GM10248 (cell line): ENCODE data around the gene KLHL18.
"Not testable (repeated sequence)": the region's sequence is repeated elsewhere in the genome, so short reads cannot be mapped to it uniquely, and the experiment has no call there.

ENCODE experiments used
- CTCF ChIA-PET: fragments of 300-600 bp; sonication (Branson Sonifier 250); formaldehyde crosslinking; extraction: SDS; loops from one replicate; lab custom pipeline; 2021; ENCODE audit warnings: antibody characterized with exemption; lab: Yijun Ruan, JAX
- POLR2A ChIA-PET: fragments of 350-650 bp; sonication (Branson Sonifier 250); formaldehyde crosslinking; extraction: SDS; loops from one replicate; lab custom pipeline; 2020; ENCODE audit warnings: antibody characterized with exemption; lab: Yijun Ruan, JAX
- DNase-seq: peaks from one replicate; pipeline ENCODE4 v3.0.0; 2012; ENCODE audit errors: extremely low spot score
- CTCF ChIP-seq: IDR thresholded peaks from 2 replicates; pipeline ENCODE4 v1.5.1; 2012; ENCODE audit warnings: mild to moderate bottlenecking, low read depth; ENCODE audit errors: extremely low read depth, missing control alignments, control extremely low read depth

The KLHL18 gene

GRCh38 chr3:47301456-47301855 lies 18.7 kb downstream of the KLHL18 start:
- POLR2A ChIA-PET: interaction anchor here (0.6 kb wide), 1 partner anchor 11 kb away, joined by 3 read pairs; no protein-coding TSS in a partner anchor
- no peak for DNase-seq

DNA sequence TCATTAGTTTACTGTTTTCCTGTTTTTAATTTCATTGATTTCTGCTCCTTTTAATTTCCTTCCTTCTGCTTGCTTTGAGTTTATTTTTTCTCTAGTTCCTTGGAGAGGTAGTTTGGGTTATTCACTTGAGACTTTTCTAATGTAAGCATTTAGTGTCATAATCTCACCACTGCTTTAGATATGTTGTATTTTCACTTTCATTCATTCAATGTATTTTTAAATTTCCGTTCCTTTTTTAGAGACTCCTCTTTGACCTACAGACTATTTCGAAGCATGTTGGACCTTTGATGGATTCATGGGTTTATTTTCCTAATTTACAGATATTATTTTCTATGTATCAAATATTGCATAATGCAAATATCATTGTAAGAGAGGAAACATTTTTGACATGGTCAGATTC lies 23.3 kb downstream of the KLHL18 start:
- TF ChIP-seq CTCF: no peak
- no peak for DNase-seq
- CTCF ChIA-PET: interaction anchor here (0.8 to 1.7 kb wide), 5 partner anchors 9 to 142 kb away, joined by 3 to 5 read pairs (median 3); no protein-coding TSS in a partner anchor
- POLR2A ChIA-PET: no interaction called here

More at GRCh38 chr3:47301456-47301855, 18.7 kb downstream of the KLHL18 start:
- CTCF ChIA-PET: interaction anchor here (1.0 to 4.1 kb wide), 4 partner anchors 10 to 20 kb away, joined by 4 to 24 read pairs (median 14); partner anchors contain the start of gene KIF9
- no peak for TF ChIP-seq CTCF

DNA sequence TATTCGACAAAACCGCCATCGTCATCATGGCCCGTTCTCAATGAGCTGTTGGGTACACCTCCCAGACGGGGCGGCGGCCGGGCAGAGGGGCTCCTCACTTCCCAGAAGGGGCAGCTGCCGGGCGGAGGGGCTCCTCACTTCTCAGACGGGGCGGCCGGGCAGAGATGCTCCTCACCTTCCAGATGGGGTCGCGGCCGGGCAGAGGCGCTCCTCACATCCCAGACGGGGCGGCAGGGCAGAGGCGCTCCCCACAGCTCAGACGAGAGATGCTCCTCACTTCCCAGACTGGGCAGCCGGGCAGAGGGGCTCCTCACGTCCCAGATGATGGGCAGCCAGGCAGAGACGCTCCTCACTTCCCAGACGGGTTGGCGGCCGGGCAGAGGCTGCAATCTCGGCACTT lies 26.5 kb downstream of the KLHL18 start:
- POLR2A ChIA-PET: interaction anchor here (1.0 kb wide), 1 partner anchor 145 kb away, joined by 3 read pairs; the partner anchor contains the start of gene SETD2
- CTCF ChIA-PET: interaction anchor here (1.2 kb wide), 1 partner anchor 15 kb away, joined by 5 read pairs; no protein-coding TSS in a partner anchor

DNA sequence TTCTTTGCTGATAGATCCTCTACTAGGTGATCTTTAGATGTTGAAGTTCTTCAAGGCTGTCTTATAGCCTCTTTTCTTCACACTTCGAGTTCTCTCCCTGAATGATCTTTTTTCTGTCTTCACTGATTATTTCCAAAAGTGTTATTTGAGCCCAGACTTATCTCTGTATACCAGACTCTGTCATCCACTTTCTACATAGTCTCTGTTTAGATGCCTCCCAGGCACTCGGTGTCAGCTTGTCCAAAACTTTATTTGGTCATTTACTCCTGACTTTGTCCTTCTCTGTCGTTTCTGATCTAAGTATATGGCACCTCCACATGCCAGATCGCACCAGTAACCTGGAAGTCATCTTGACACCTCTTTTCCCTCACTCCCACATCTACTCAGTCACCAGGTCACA lies 27.6 kb downstream of the KLHL18 start:
- ChIA-PET POLR2A (interaction anchor here (1.0 kb wide), 1 partner anchor 146 kb away, joined by 3 read pairs; the partner anchor contains the start of gene SETD2), CTCF (interaction anchor here (0.6 to 1.3 kb wide), 5 partner anchors 12 to 184 kb away, joined by 3 to 5 read pairs (median 3); no protein-coding TSS in a partner anchor)
- no peak for DNase-seq
- no peak for TF ChIP-seq CTCF

More for the DNA sequence above, 26.5 kb downstream of the KLHL18 start:
- DNase-seq: not testable (repeated sequence)

DNA sequence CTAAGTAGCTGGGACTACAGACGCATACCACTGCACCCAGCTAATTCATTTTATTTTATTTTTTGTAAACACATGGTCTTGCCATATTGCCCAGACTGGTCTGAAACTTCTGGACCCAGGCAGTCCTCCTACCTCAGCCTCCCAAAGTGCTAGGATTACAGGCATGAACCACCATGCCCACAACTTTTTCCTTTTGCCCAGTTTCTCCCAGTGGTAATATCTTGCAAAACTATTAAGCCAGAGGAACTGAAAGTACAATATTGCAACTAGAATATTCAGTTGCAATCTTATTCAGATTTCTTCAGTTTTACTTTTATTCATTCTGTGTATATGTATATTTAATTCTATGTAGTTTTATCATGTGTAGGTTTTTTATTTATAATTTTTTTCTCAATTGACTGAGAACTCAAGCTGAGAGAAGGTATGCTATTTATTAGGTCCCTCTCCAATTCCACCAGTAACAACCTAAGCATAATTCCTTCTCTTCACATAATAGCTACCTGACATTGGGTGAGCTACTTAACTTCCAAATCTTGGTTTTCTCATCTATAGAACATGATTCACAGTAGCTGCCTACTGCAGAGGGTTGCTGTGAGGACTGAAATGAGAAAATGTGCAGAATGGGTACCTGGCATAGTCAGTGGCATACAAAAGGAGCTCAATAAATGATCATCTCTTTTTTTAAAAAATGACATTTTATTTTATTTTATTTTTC lies 30.8 kb downstream of the KLHL18 start:
- DNase-seq: no peak
- POLR2A ChIA-PET: interaction anchor here (0.7 kb wide), 2 partner anchors 24 to 363 kb away, joined by 3 to 4 read pairs; no protein-coding TSS in a partner anchor
- TF ChIP-seq CTCF: no peak
- CTCF ChIA-PET: interaction anchor here (1.0 to 3.3 kb wide), 11 partner anchors 9 to 149 kb away, joined by 3 to 38 read pairs (median 3); partner anchors contain the start of genes KIF9 and KLHL18

- ChIA-PET POLR2A (interaction anchor here (0.7 kb wide), 2 partner anchors 25 to 364 kb away, joined by 3 to 4 read pairs; no protein-coding TSS in a partner anchor), CTCF (interaction anchor here (0.9 to 3.3 kb wide), 12 partner anchors 8 to 149 kb away, joined by 3 to 38 read pairs (median 3); partner anchors contain the start of genes KIF9 and KLHL18)
- DNase-seq: no peak
- no peak for TF ChIP-seq CTCF
Observed at GRCh38 chr3:47314056-47314764, 31.5 kb downstream of the KLHL18 start.
